ENCODE results near the gene ATF6. TPM values are rescaled to one million over a fixed set of nuclear protein-coding genes. Genes with fewer than 3 reads are reported as not detected.

ATF6 gene
- total RNA-seq, 1 experiment from 2014 or later: 20.9 TPM

GRCh38 chr1:161838885-161839284 lies 72.8 kb downstream of the ATF6 start:
- intact Hi-C loops (cut with micrococcal nuclease): no loop called here
- H3K9me3 ChIP-seq (ENCODE audit: control insufficient read depth in 1 of 2, insufficient read depth in 1 of 2, low read depth in 1 of 2, low read length in 2 of 2): no peaks in the 10 kb centered on the region
- no peaks in the 10 kb centered on the region for H4K20me1 ChIP-seq (ENCODE audit: insufficient read depth)
- no peak for TF ChIP-seq SIN3A (IDR thresholded peaks at IDR 0.05; ENCODE audit: low read depth)
- TF ChIP-seq EGR1 (IDR thresholded peaks at IDR 0.05; ENCODE audit: low read depth): no peak
- TF ChIP-seq ZNF274 (IDR thresholded peaks at IDR 0.05; ENCODE audit: low read depth, low read length): no peak
- TF ChIP-seq POLR2A (IDR thresholded peaks at IDR 0.05; ENCODE audit: borderline replicate concordance, extremely low read depth, insufficient read depth, insufficient read length): no peak
- H3K9ac ChIP-seq (ENCODE audit: low read length): no peak overlapping the region
- no peak overlapping the region for H3K4me2 ChIP-seq (ENCODE audit: low read length)
- ChIA-PET POLR2A (no interaction called here), RAD21 (ENCODE audit: low non-redundant PET in 1 of 2, low total read pairs in 2 of 2, uncharacterized antibody in 2 of 2, unreplicated experiment in 2 of 2) (no interaction called here), CTCF (no interaction called here)
- no peaks in the 10 kb centered on the region for H3K79me2 ChIP-seq (ENCODE audit: insufficient read depth, low read length)
- no TSS peak for BruUV-seq (replicated peaks)
- H3K4me3 ChIP-seq (replicated peaks in 1 of 2; ENCODE audit: low read depth in 1 of 2, low read length in 2 of 2): no peak overlapping the region
- 0 out of 4 replicates have a peak, but pooled peaks cover 0 to 4% of the 10 kb centered on the region in 2 experiments for H3K36me3 ChIP-seq (ENCODE audit: control insufficient read depth in 1 of 2, insufficient read depth in 2 of 2, low read length in 2 of 2)
- DNase-seq (ENCODE audit: low read depth, low spot score) (no peak), ATAC-seq (no peak)
- H3K9me2 ChIP-seq (ENCODE audit: insufficient read depth): no peaks in the 10 kb centered on the region
- no peaks in the 10 kb centered on the region for H3K4me1 ChIP-seq (ENCODE audit: control insufficient read depth in 1 of 2, insufficient read depth in 2 of 2, low read length in 2 of 2)
- H3K27me3 ChIP-seq (ENCODE audit: insufficient read depth, low read length): no peaks in the 10 kb centered on the region
- H3K27ac ChIP-seq (ENCODE audit: low read depth, low read length): no peak overlapping the region
- no peak overlapping the region for H2AFZ ChIP-seq (ENCODE audit: low read depth, low read length, poor library complexity, severe bottlenecking)

GRCh38 chr1:161839591-161839990 lies 73.5 kb downstream of the ATF6 start:
- intact Hi-C loops (cut with micrococcal nuclease): no loop called here
- POLR2A ChIA-PET: no interaction called here
- TF ChIP-seq TCF7L2 (IDR thresholded peaks at IDR 0.05; ENCODE audit: borderline replicate concordance, extremely low read depth, insufficient read depth, insufficient read length): no peak
- TF ChIP-seq FOSL1 (IDR thresholded peaks at IDR 0.05; ENCODE audit: low read depth): no peak
- no peak for TF ChIP-seq POLR2A (IDR thresholded peaks at IDR 0.05; ENCODE audit: borderline replicate concordance, extremely low read depth, insufficient read depth, insufficient read length)
- no peak for TF ChIP-seq YY1 (IDR thresholded peaks at IDR 0.05; ENCODE audit: extremely low read depth, insufficient replicate concordance, low read depth, low read length)
- TF ChIP-seq SIN3A (IDR thresholded peaks at IDR 0.05; ENCODE audit: low read depth): no peak
- TF ChIP-seq REST (IDR thresholded peaks at IDR 0.05; ENCODE audit: low read depth): no peak
- no peak for TF ChIP-seq SP1 (IDR thresholded peaks at IDR 0.05; ENCODE audit: low read depth)
- TF ChIP-seq ELF1 (IDR thresholded peaks at IDR 0.05; ENCODE audit: borderline replicate concordance, low read depth): no peak
- TF ChIP-seq POLR2AphosphoS5 (IDR thresholded peaks at IDR 0.05; ENCODE audit: low read depth, low read length): no peak
- TF ChIP-seq MAX (IDR thresholded peaks at IDR 0.05): no peak
- TF ChIP-seq CBX3 (IDR thresholded peaks at IDR 0.05; ENCODE audit: low read depth): no peak
- no peak for TF ChIP-seq RAD21 (IDR thresholded peaks at IDR 0.05; ENCODE audit: low read depth)
- TF ChIP-seq SRF (IDR thresholded peaks at IDR 0.05; ENCODE audit: low read depth): no peak
- TF ChIP-seq CTCF (IDR thresholded peaks at IDR 0.05 in 2 of 3, conservative IDR thresholded peaks at IDR 0.05 in 1 of 3; ENCODE audit: borderline replicate concordance in 1 of 3, insufficient read depth in 1 of 3, low read depth in 2 of 3, low read length in 2 of 3): no peak
- no peak for TF ChIP-seq EZH2phosphoT487 (IDR thresholded peaks at IDR 0.05; ENCODE audit: borderline replicate concordance)

More at GRCh38 chr1:161839591-161839990, 73.5 kb downstream of the ATF6 start:
- ChIA-PET CTCF (no interaction called here), RAD21 (ENCODE audit: low non-redundant PET in 1 of 2, low total read pairs in 2 of 2, uncharacterized antibody in 2 of 2, unreplicated experiment in 2 of 2) (no interaction called here)
- no peaks in the 10 kb centered on the region for H4K20me1 ChIP-seq (ENCODE audit: insufficient read depth)
- no peak overlapping the region for H3K9ac ChIP-seq (ENCODE audit: low read length)
- no peaks in the 10 kb centered on the region for H3K27me3 ChIP-seq (ENCODE audit: insufficient read depth, low read length)
- H3K9me2 ChIP-seq (ENCODE audit: insufficient read depth): no peaks in the 10 kb centered on the region
- BruUV-seq (replicated peaks): no TSS peak
- H3K9me3 ChIP-seq (ENCODE audit: control insufficient read depth in 1 of 2, insufficient read depth in 1 of 2, low read depth in 1 of 2, low read length in 2 of 2): no peaks in the 10 kb centered on the region
- no peaks in the 10 kb centered on the region for H3K79me2 ChIP-seq (ENCODE audit: insufficient read depth, low read length)
- H3K36me3 ChIP-seq (ENCODE audit: control insufficient read depth in 1 of 2, insufficient read depth in 2 of 2, low read length in 2 of 2): 0 out of 4 replicates have a peak, but pooled peaks cover 0 to 4% of the 10 kb centered on the region in 2 experiments
- H3K4me2 ChIP-seq (ENCODE audit: low read length): no peak overlapping the region
- H2AFZ ChIP-seq (ENCODE audit: low read depth, low read length, poor library complexity, severe bottlenecking): no peak overlapping the region
- ATAC-seq (no peak), DNase-seq (ENCODE audit: low read depth, low spot score) (no peak)
- H3K4me3 ChIP-seq (replicated peaks in 1 of 2; ENCODE audit: low read depth in 1 of 2, low read length in 2 of 2): no peak overlapping the region
- H3K27ac ChIP-seq (ENCODE audit: low read depth, low read length): no peak overlapping the region
- no peaks in the 10 kb centered on the region for H3K4me1 ChIP-seq (ENCODE audit: control insufficient read depth in 1 of 2, insufficient read depth in 2 of 2, low read length in 2 of 2)

Measured in HCT116 (cell line).